CD4-positive, alpha-beta T cell treated with Interleukin-21 for 1 hour (primary cell): Measurements from ENCODE around the gene LANCL2.
"Not testable (repeated sequence)": the region's sequence is repeated elsewhere in the genome, so short reads cannot be mapped to it uniquely, and the experiment has no call there.

ENCODE experiments used
- DNase-seq: peaks from one replicate; pipeline ENCODE4 v3.0.0-alpha.2; 2020

Gene LANCL2

DNA sequence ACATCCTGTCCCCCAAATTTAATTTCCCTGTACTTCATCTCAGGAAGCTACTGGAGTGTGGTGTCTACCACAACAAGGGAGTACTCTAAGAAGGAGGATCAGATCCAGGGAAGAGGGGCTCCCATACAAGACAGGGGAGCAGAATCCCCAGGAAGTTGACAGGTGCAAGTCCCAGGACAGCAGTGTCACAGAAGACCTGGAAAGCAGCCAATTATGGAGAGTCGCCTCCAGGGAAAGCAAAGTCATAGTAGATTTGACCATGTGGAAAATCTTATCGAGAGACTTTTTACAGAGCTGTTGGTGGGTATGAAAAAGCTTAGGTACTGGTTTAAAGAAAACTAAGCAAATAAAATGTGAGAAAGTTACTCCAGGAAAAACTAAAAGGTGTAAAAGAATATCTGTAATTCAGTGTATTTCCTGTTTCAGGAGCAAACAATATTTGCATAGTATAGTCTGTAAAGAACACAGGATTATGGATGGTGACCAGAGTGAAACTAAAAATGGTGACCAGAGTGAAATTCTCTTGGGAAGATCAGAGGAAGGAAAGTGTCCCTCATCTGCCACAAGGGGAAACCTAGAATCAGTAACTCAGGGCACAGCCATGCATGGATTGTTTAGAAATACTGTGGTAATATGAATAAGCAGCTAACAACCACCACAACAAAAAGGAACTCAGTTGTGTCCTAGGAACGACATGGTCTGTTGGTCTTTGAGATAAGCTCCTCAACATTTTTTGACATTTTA, 44.5 kb downstream of the LANCL2 start:
- no peak for DNase-seq

- DNase-seq, result no peak
Measured at GRCh38 chr7:55410667-55411239, 45.6 kb downstream of the LANCL2 start.

- no peak for DNase-seq
Measured at GRCh38 chr7:55411844-55412243, 46.7 kb downstream of the LANCL2 start.

GRCh38 chr7:55413442-55413841, 48.3 kb downstream of the LANCL2 start:
- DNase-seq, result no peak

DNA sequence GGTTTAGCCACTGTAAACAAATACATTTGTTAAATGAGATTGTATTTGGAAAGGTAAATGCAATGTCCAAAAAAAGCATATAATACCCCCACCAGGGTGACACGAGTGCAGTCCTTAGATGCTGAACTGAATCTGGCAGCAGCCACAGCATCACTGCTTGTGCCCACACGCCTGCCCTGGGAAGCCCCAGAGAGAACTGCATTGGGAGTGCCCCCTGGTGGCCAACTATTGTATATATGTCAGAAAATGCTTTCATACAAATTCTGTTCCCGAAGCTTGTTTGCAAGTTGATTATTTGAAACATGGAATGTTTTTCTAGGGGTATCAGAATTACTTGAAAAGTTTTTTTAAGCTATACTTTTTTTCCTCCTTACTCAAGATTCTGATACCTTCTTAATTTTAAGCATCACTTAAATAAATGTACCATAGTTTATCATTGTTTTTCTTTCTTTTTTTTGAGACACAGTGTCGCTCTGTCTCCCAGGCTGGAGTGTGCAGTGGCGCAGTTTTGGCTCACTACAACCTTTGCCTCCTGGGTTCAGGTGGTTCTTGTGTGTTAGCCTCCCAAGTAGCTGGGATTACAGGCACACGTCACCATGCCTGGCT, 50.1 kb downstream of the LANCL2 start:
- DNase-seq, result peak; percentile 81

DNA sequence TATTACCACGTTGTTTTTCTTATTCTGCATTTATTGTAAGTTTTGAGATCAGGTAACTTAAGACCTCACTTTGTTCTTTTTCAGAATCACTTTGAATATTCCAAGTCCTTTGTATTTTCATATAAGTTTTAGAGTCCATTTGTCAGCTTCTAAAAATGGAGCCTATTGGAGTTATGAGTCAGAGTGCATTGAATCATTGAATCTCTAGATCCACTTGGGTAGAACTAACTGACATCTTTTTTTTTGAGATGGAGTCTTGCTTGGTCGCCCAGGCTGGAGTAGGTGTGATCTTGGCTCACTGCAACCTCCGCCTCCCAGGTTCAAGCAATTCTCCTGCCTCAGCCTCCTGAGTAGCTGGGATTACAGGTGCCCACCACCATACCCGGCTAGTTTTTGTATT, 52.3 kb downstream of the LANCL2 start:
- not testable (repeated sequence) for DNase-seq

- DNase-seq, result no peak
Measured at GRCh38 chr7:55420530-55420929, 55.4 kb downstream of the LANCL2 start.

DNA sequence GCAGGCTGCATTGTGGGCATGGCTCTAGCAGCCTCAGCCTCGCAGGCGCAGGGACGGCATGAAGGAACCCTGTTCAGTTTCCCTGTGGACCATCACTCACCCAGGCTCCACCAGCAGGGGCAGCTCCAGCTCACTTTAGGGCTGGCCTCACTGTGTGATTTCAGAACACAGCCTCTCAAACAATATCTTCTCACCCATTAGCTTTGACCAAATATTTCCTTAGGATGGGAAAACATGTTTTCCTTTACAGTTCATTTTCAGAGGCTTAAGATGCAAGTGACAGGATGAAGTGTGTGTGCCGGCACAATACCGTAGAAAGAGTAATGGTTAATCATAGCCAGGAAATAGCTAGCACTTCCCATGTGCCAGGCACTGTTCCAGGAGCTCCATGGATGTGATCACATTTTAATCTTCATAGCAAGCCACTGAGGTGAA, 58.2 kb downstream of the LANCL2 start:
- DNase-seq, result no peak

DNA sequence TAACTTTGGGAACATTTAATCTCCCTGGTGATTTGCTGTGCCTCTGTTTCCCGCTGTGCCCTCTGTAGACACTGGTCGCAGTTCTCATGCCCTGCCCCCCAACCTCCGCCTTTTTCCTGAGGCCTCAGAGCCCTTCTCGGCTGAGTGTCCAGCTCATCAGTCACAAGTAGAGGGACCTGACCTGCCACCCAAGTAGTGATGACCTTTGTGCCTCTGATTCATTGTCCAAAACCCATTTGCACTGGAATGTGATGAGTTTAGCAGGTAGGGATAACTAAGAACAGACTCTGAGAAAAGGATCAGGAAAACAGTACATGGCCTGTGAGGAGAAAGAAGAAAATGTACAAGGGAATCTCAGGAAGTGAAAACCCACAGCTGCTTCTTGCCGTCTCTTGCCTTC, 58.8 kb downstream of the LANCL2 start:
- DNase-seq, result no peak

- DNase-seq, result no peak
Measured at GRCh38 chr7:55425141-55425752, 60.1 kb downstream of the LANCL2 start.

DNA sequence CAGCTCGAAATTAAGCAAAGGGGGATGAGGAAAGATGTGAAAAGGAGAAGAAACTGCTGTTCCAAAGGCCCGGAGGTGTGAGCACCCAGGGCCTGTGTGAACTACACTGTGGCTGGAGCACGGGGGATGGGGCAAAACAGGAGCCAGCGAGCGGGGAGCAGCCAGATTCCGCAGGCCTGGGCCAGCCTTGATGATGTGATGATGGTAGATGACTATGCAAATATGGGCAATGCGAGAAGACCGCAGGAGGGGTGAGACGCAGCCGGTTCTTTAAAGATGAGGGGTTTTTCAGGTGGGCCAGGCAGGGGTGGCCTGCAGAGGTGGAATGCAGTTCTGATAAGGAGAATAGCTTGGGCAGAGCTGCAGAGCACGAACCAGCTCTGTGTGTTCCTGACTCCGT, 61.5 kb downstream of the LANCL2 start:
- DNase-seq, result no peak

DNA sequence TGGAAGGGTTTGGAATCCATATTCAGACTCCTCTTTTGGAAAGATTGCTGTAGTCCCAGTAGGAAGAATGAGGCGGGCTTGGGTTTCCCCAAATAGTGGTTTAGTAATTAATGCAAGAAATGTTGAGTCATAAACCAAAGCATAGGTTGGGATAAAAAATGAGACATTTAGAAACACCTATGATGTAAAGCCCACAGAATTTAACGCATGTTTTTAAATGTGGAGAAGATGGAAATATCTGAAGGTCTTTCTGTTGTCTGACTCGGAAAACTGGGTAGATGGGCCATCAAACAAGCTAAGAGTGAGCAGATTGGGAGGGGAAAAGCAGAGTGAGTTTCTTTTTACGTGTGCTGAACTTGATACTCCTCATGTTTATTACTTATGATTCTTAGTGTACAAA, 62.2 kb downstream of the LANCL2 start:
- no peak for DNase-seq

- no peak for DNase-seq
Measured at GRCh38 chr7:55427800-55428199, 62.7 kb downstream of the LANCL2 start.

DNA sequence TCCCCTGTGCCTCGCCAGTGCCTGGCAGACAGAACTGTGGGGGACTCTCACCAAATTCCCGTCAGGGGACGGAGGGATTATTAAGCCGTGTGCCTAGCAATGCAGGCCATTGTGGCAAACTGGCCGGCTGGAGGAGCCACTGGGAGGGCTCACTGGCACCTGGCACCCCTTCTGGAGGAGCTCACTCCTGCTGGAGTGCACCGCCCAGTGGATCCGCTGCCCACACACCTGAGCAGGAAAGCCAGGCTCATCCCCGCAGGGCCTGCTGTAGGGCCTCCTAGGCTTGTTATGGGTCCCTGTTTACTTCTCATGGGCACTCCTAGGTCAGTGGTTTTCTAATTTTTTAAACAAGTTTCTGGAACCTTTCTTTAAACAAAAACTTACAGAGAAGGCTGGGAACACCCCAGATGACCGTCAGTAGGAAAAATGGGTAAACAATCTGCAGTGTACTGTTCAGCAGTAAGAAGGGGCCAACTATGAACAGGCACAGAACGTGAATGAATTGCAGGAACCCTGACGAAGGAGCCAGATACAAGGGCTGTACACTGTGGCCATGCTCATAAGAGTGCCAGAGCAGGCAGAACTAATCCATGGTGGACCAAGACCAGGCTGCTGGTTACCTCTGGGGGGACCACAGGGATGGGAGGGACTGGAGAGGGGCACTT, 64.8 kb downstream of the LANCL2 start:
- no peak for DNase-seq

- no peak for DNase-seq
Measured at GRCh38 chr7:55431898-55432297, 66.8 kb downstream of the LANCL2 start.

DNA sequence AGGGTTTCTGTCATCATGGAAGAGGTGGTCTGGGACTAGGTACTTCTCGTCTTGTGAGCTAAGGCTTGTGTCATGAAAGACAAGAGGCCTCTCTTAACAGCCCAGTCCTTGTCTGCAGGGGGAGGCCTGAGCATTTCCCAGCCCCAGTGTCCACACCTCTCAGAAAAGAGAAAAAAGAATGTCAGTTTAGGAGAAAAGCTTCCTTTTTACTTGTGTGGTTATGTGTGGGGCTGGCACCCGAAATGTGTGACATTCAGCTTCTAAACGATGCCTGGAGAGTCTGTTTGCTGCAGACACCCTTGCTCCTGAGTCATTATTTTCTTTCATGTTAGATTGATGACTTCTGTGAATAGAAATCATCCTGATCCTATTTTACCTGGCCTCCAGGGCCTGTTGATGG, 67.4 kb downstream of the LANCL2 start:
- DNase-seq, result no peak

GRCh38 chr7:55432939-55433784, 68.0 kb downstream of the LANCL2 start:
- DNase-seq, result peak; percentile 44

DNA sequence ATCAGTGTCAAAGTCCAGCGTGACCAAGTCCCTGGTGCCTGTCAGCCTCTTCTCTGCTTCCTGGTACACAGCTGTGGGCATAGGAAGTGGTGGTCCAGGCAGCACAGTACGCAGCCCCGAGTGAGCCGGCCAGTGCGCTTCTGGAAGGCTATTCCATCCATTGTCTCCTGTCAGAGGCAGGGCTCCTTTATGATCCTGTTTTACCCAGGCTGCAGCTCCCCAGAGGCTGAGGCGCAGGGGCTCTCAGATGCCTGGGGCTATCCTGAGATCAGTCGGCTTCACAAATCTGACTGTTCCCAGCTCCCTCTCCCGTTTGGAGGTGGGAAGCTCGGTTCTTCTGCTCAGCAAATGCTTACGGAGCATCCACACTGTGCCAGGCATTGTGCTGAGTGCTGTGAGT, 70.3 kb downstream of the LANCL2 start:
- no peak for DNase-seq

DNA sequence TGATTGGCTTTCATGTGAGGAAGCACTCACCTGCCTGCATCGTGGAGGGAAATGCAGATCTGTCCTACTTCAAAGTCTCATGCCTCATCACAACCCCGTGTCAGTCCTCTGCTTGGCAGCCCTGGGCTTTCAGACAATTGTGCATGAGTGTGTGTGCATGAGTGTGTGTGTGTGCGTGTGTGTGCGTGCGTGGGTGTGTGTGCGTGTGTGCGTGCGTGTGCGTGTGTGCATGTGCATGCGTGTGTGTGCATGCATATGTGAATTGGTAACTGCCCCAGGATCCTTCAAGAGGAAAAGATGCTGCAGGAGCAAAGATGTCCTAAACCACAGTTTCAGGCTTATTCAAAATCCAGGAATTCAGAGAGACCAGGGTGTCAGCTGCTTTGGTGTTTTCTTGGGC, 71.3 kb downstream of the LANCL2 start:
- no peak for DNase-seq

DNA sequence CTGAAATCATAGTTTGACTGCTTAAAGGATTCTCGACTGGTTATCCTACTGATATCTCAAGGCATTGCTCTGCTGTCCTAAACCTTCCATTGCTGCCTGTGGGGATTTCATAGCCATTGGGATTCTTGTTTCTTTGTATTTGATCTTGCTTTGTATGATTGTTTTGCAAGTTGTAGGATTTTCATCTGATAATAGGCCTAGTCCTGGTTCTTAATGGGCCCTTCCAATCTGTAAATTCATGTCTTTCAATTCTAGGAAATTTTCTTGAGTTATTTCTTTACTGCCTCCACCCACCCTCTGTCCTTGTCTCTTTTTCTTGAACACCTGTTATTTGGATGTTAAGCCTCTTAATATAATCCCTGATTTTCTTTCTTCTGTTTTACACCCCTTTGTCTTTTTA, 72.2 kb downstream of the LANCL2 start:
- DNase-seq, result no peak

GRCh38 chr7:55438085-55438756, 73.1 kb downstream of the LANCL2 start:
- DNase-seq, result no peak
